ENCODE data around the gene ANKRD30A. TPM values are rescaled to one million over a fixed set of nuclear protein-coding genes. Genes with fewer than 3 reads are reported as not detected.

Gene ANKRD30A
- not detected in 2 replicates for total RNA-seq

DNA sequence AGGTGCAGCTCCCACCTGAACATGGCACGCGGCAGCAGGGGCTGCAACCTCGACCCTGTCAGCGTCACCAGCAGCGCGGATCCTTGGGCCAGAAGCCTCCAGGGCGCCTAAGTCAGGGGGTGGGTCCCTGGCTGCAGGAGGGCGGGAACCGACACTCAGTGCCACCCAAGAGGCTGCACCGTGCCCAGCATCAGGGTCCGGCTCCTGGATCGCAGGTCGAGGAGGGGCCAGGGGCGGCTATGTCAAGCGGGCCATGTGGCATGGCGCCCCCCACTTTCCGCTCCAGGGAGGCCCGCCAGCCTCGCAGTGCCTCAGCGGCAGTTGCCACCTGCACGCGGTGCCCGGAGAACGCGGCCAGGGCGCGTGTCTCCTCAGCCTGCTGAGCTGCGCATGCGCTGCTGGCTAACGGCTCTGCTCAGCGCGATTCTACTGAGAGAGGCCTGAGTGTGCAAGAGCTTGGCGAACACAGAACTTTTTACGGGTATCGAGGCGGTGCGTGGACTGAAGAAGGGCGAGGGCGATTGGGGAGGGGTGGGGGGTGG is at the start of gene ANKRD30A:
ANKRD30A (plus strand) TSS at position 408 of the 542 bp plus-strand sequence. CDS start 190 bp downstream, outside the sequence.

Measured in pericardium fibroblast (primary cell).